DMS53 treated with DMSO at 0.1 percent for 48 hours (cell line): ENCODE measurements around the gene KIAA1328.

ENCODE experiments used
- DNase-seq: peaks from one replicate; lab custom pipeline; 2025; ENCODE audit not compliant: unreplicated experiment; lab: John Stamatoyannopoulos, UW

The KIAA1328 gene

DNA sequence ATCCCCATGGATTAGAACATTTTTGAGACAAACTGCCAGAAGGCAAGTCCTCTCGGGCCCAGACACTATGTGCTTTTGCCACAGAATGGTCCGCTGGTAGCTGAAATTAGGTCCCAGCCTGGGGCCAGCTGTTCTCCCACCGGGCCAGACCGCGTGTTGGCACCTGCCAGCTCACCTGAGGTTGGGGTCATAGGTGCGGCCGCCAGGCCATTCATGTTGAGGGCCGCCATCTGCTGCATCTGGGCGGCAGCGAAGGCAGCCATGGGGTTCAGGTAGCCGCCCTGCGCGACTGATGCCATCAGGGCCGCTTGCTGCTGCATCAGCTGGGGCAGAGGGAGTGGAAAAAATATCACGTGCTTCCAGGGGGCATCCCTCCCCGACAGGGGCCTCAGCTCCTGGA lies 443.9 kb downstream of the KIAA1328 start:
- no peak for DNase-seq

DNA sequence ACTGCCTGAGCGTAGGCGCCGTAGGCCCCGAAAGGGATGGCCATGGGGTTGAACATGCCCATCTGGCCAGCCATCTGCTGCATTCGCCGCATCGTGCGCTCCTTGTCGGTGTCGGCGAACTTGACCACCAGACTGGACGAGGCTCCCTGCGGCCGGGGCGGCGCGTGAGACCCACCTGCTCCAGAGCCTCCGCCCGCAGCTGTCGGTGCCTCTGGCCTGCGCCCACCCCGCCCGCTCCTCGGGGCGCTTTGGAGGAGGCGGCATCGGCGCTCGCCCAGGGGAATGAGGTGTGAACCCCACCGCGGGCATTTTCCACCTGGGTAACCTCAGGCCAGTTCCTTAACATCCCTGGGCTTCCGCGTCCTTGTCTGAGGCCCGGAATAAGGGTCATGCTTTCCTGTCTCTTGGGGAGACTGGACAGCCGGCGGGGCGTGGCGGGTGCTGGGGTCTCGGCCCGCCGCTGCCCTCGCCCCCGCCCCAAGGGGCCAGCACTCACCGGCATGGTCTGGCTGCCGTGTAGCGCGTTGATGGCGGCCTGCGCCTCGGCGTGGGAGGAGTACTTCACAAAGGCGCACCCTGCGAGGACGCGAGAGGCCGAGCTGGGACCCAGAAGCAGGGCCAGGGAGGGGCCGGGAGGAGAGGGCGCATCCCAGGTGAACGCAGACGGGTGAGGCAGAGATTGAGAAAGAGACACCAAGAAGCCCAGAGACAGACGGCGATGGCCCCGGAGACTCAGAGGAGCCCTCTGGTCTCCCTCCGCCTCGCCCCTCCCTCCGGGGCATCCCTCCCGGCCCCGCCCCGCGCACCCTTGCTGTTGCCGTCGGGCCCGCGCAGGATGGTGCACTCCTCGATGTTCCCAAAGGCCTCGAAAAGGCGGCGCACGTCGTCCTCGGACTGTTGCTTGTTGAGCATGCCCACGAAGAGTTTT lies 445.6 kb downstream of the KIAA1328 start:
- DNase-seq, result no peak

DNA sequence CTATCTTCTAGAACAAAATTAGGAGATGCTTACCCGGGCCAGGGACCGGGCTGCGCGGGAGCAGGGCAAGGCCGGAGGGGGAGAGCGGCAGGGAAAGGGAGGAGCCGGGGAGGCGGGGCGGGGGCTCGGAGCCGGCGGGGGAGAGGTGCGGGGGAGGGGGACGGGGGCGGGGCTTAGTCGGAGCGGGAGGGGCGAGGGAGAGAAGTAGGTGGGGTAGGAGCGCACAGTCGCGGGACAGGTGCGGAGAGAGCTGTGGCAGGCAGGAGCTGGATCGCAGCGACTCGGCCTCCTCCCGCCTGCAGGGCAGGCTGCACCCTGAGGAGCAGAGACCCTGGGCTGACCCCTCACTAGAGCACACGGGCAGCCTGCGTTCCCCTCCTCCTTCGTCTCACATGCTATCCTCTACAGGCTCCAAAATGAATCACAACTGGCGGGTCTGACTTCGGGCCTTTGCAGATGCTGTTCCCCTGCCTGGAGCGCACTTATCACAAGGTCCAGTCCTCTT lies 446.4 kb downstream of the KIAA1328 start:
- DNase-seq, result no peak

DNA sequence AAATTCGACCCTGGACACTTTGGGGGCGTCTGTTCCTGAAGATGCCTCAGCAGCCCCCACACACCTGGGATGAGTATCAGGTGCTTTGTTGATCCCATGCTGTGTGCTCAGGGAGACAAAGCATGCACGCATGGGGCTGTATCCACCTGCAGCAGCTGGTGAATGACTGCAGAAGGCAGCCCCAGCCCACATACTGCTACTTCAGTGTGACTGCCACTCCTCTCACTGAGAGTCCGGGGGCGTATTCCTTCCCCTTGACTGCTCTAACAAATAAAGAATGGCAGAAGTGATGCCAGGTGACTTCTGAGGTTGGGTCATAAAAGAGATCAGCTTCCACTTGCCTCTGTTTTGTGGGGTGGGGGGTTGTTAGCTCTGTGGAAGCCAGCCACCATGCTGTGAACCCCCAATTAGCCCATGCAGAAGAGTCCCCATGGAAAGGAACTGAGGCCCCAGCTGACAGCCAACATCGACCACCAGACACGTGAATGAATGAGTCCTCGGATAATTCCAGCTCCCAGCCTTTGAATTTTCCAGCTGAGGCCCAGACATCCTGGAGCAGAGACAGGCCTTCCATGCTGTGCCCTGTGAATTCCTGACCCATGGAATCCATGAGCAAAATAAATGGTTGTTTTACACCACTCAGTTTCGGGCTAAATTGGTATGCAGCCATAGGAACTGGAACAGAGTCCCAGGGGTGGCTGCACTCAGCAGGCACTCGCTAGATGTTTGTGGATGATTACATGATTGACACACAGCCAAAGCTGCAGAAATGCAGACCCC lies 447.4 kb downstream of the KIAA1328 start:
- DNase-seq, result no peak

DNA sequence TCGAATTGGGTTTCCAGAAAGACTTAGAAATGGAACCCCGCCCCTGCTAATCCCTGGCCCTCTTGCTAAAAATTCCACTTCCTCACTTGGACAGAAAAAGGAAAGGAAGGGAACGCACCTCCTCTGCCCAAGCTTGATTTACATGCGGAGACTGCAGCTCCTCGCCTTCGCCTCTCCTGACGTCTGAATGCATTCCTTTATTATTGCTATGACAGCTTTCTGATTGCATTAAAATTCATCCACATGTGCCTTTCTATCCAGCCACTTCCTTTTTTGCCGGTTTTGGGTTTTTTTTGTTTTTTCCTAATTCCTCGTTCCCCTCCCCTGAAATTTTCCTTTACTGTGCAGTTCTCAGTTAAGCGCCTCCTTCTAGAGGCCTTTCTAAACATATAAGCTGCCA lies 448.9 kb downstream of the KIAA1328 start:
- DNase-seq, result no peak
